ENCODE measurements around the gene KRT9. TPM values are rescaled to one million over a fixed set of nuclear protein-coding genes. Genes with fewer than 3 reads are reported as not detected.
"Not testable (repeated sequence)": the region's sequence is repeated elsewhere in the genome, so short reads cannot be mapped to it uniquely, and the experiment has no call there.

The KRT9 gene
- total and polyA plus RNA-seq, 7 experiments from 2014 or later: not detected

DNA sequence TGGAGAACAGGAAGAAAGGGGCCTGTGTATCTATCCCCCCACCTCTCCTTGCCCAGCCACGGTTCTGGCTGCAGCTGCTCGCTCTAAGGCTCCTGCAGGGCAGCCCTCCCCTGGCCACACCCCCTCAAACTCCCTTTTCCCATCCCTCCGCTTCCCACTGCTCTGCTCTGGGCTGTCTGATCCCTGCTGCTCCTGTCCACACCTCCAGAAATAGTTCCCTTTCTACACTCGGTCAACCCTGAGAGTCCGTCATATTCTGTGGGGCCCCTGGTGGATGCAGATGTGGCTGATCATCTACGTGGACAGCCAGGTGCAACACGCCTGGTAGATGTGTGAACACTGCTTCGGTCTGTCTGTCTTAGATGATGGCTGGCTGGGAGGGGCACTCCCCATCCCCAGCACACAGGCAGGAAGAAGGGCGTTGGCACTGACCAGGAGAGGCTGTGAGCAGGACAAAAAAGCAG, 24.4 kb downstream of the KRT9 start:
- peaks cover 0 to 7% (median 1%) of the 10 kb centered on the region in 11 donors for H3K9me3 Mint-ChIP-seq
- no peak for ATAC-seq
- DNase-seq: no peak
- peaks cover 0 to 5% (median 0%) of the 10 kb centered on the region in 5 donors for H3K36me3 Mint-ChIP-seq
- Histone ChIP-seq H3K9me3 (ENCODE audit: control insufficient read depth in 2 of 3, low read length in 3 of 3) (no peaks in the 10 kb centered on the region), H3K4me1 (ENCODE audit: control insufficient read depth in 2 of 2, insufficient read depth in 2 of 2, low read length in 2 of 2) (peaks cover 10 to 17% of the 10 kb centered on the region in 2 donors), H3K36me3 (ENCODE audit: control insufficient read depth in 2 of 3, insufficient read depth in 3 of 3, low read length in 3 of 3) (no peaks in the 10 kb centered on the region), H3K4me3 (ENCODE audit: low read length) (no peak overlapping the region), H3K27ac (ENCODE audit: low read depth, low read length) (no peak overlapping the region), H3K27me3 (ENCODE audit: control insufficient read depth in 2 of 2, insufficient read depth in 2 of 2, low read length in 2 of 2) (no peaks in the 10 kb centered on the region)
- peaks cover 0 to 10% (median 0%) of the 10 kb centered on the region in 5 donors for H3K27me3 Mint-ChIP-seq
- ChIA-PET CTCF (interaction anchor here (3.9 to 5.7 kb wide), 3 partner anchors 101 to 639 kb away, joined by 31 to 69 read pairs (median 45); no protein-coding TSS in a partner anchor), POLR2A (no interaction called here)
- peak overlapping the region in 1 of 10 donors; percentile 19 for H3K4me3 Mint-ChIP-seq
- H3K4me1 Mint-ChIP-seq: peaks cover 5 to 18% (median 10%) of the 10 kb centered on the region in 7 donors
- intact Hi-C loops (cut with micrococcal nuclease): no loop called here
- peak overlapping the region in 1 of 9 donors; percentile 18 for H3K27ac Mint-ChIP-seq

DNA sequence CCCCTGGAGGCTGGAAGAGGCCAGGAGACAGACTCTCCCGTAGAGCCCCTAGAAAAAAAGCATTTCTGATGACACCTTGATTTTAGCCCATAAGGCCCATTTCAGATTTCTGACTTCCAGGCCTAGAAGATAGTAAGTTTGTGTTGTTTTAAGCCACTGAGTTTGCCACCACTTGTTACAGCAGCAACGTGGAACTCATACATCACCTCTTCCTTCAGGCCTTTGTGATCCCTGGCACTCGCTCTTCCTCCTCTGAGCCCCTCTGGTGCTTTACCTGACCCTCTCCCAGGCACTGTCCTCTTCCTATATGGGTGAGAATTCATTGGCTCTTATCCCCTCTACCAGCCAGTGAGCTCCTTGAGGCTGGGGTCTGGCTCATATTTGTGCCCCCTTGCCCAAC, 25.0 kb downstream of the KRT9 start:
- Histone ChIP-seq H3K4me1 (ENCODE audit: control insufficient read depth in 2 of 2, insufficient read depth in 2 of 2, low read length in 2 of 2) (peaks cover 10 to 17% of the 10 kb centered on the region in 2 donors), H3K9me3 (ENCODE audit: control insufficient read depth in 2 of 3, low read length in 3 of 3) (no peaks in the 10 kb centered on the region), H3K27ac (ENCODE audit: low read depth, low read length) (no peak overlapping the region), H3K4me3 (ENCODE audit: low read length) (no peak overlapping the region), H3K27me3 (ENCODE audit: control insufficient read depth in 2 of 2, insufficient read depth in 2 of 2, low read length in 2 of 2) (no peaks in the 10 kb centered on the region), H3K36me3 (ENCODE audit: control insufficient read depth in 2 of 3, insufficient read depth in 3 of 3, low read length in 3 of 3) (no peaks in the 10 kb centered on the region)
- ChIA-PET POLR2A (no interaction called here), CTCF (interaction anchor here (3.9 kb wide), 1 partner anchor 639 kb away, joined by 31 read pairs; no protein-coding TSS in a partner anchor)
- Mint-ChIP-seq H3K9me3 (peaks cover 0 to 7% (median 1%) of the 10 kb centered on the region in 11 donors), H3K4me1 (peaks cover 4 to 18% (median 10%) of the 10 kb centered on the region in 7 donors), H3K4me3 (no peak overlapping the region), H3K27ac (no peak overlapping the region), H3K36me3 (peaks cover 0 to 5% (median 0%) of the 10 kb centered on the region in 5 donors), H3K27me3 (peaks cover 0 to 7% (median 0%) of the 10 kb centered on the region in 5 donors)
- intact Hi-C loops (cut with micrococcal nuclease): no loop called here
- no peak for DNase-seq
- ATAC-seq: no peak

DNA sequence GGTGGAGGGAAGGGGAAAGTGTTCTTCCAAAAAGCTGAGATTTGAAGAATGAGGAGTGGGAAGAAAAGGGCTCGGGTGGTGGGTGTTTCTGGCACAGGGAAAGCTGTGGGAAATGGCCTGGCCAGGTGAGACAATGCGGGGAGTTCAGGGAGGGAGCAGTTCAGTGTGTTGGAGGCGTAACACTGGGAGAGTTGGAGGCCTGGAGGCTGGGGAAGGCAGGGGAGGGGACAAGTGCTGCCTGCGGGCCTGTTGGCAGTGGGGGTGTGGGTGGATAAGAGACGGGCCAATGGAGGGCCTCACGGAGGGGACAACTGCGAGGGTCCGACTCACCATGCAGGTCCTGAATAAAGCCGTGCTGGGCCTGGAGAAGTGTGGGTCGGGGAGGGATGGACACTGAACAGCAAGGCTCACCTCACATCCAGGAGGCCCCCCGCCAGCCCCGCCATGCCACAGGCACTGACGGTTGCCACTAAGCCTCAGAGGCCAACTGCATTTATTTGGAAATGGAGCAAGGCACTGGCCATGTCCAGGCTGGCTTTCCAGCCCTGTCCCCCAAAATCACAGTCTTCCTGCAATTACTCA, 25.9 kb downstream of the KRT9 start:
- POLR2A ChIA-PET: no interaction called here
- no peak overlapping the region for H3K27ac ChIP-seq (ENCODE audit: low read depth, low read length)
- H3K36me3 ChIP-seq (ENCODE audit: control insufficient read depth in 2 of 3, insufficient read depth in 3 of 3, low read length in 3 of 3): no peaks in the 10 kb centered on the region
- Mint-ChIP-seq H3K36me3 (peaks cover 0 to 5% (median 0%) of the 10 kb centered on the region in 5 donors), H3K9me3 (peaks cover 0 to 7% (median 1%) of the 10 kb centered on the region in 11 donors), H3K4me1 (peaks cover 4 to 18% (median 10%) of the 10 kb centered on the region in 7 donors), H3K4me3 (no peak overlapping the region), H3K27me3 (peaks cover 0 to 9% (median 0%) of the 10 kb centered on the region in 5 donors), H3K27ac (no peak overlapping the region)
- intact Hi-C loops (cut with micrococcal nuclease): no loop called here
- no peak for DNase-seq
- H3K9me3 ChIP-seq (ENCODE audit: control insufficient read depth in 2 of 3, low read length in 3 of 3): no peaks in the 10 kb centered on the region
- no peak overlapping the region for H3K4me3 ChIP-seq (ENCODE audit: low read length)
- ATAC-seq: no peak
- peaks cover 10 to 17% of the 10 kb centered on the region in 2 donors for H3K4me1 ChIP-seq (ENCODE audit: control insufficient read depth in 2 of 2, insufficient read depth in 2 of 2, low read length in 2 of 2)
- CTCF ChIA-PET: no interaction called here
- no peaks in the 10 kb centered on the region for H3K27me3 ChIP-seq (ENCODE audit: control insufficient read depth in 2 of 2, insufficient read depth in 2 of 2, low read length in 2 of 2)

DNA sequence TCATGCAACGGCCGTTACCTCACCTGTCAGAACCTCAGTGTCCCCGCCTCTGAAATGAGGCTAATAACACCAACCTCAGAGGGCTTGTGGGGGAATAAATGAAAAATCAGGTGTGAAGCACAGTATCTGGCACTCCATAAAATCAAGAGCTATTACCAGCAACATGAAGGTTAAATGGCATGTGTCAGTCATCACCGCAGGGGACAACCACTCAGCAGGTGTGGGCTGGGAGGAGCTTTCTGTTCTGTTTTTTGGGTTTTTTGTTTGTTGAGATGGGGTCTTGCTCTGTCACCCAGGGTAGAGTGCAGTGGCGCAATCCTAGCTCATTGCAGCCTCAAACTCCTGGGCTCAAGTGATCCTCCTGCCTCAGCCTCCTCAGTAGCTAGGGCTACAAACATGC, 26.9 kb downstream of the KRT9 start:
- ChIA-PET CTCF (interaction anchor here (0.7 kb wide), 1 partner anchor 347 kb away, joined by 5 read pairs; no protein-coding TSS in a partner anchor), POLR2A (interaction anchor here (0.6 kb wide), 1 partner anchor 1324 kb away, joined by 3 read pairs; no protein-coding TSS in a partner anchor)
- ATAC-seq (no peak), DNase-seq (no peak)
- Histone ChIP-seq H3K27ac (ENCODE audit: low read depth, low read length) (no peak overlapping the region), H3K36me3 (ENCODE audit: control insufficient read depth in 2 of 3, insufficient read depth in 3 of 3, low read length in 3 of 3) (no peaks in the 10 kb centered on the region), H3K4me1 (ENCODE audit: control insufficient read depth in 2 of 2, insufficient read depth in 2 of 2, low read length in 2 of 2) (peaks cover 10 to 16% of the 10 kb centered on the region in 2 donors), H3K9me3 (ENCODE audit: control insufficient read depth in 2 of 3, low read length in 3 of 3) (no peaks in the 10 kb centered on the region), H3K4me3 (ENCODE audit: low read length) (no peak overlapping the region), H3K27me3 (ENCODE audit: control insufficient read depth in 2 of 2, insufficient read depth in 2 of 2, low read length in 2 of 2) (no peaks in the 10 kb centered on the region)
- intact Hi-C loops (cut with micrococcal nuclease): no loop called here
- Mint-ChIP-seq H3K36me3 (peaks cover 0 to 5% (median 0%) of the 10 kb centered on the region in 5 donors), H3K27me3 (peaks cover 0 to 9% (median 0%) of the 10 kb centered on the region in 5 donors), H3K4me1 (peaks cover 4 to 18% (median 10%) of the 10 kb centered on the region in 7 donors), H3K27ac (no peak overlapping the region), H3K4me3 (no peak overlapping the region), H3K9me3 (peaks cover 0 to 7% (median 1%) of the 10 kb centered on the region in 11 donors)

DNA sequence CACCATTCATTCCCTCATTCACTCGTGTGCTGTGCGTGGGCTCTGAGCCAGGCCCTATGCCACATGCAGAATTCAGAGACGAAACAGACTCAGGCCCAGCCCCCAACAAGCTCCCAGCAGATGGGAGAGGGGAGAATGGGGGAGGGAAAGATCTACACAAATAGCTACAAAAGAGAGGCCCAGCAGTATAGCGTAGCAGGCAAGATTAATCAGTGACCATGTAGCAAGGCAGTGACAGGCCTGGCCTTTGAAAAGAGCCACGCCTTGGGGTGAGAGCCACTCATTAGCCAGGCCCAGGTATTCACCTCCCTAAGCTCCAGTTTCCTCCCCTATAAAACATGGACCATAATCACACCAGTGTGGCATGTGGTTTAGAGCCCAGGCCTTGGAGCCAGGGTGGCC, 27.4 kb downstream of the KRT9 start:
- Histone ChIP-seq H3K4me1 (ENCODE audit: control insufficient read depth in 2 of 2, insufficient read depth in 2 of 2, low read length in 2 of 2) (peaks cover 9 to 12% of the 10 kb centered on the region in 2 donors), H3K36me3 (ENCODE audit: control insufficient read depth in 2 of 3, insufficient read depth in 3 of 3, low read length in 3 of 3) (no peaks in the 10 kb centered on the region), H3K4me3 (ENCODE audit: low read length) (no peak overlapping the region), H3K27me3 (ENCODE audit: control insufficient read depth in 2 of 2, insufficient read depth in 2 of 2, low read length in 2 of 2) (no peaks in the 10 kb centered on the region), H3K27ac (ENCODE audit: low read depth, low read length) (no peak overlapping the region), H3K9me3 (ENCODE audit: control insufficient read depth in 2 of 3, low read length in 3 of 3) (no peaks in the 10 kb centered on the region)
- peaks cover 0 to 5% (median 0%) of the 10 kb centered on the region in 5 donors for H3K36me3 Mint-ChIP-seq
- H3K4me3 Mint-ChIP-seq: no peak overlapping the region
- H3K27ac Mint-ChIP-seq: no peak overlapping the region
- intact Hi-C loops (cut with micrococcal nuclease): no loop called here
- H3K4me1 Mint-ChIP-seq: peaks cover 4 to 17% (median 7%) of the 10 kb centered on the region in 7 donors
- H3K9me3 Mint-ChIP-seq: peaks cover 0 to 7% (median 1%) of the 10 kb centered on the region in 11 donors
- DNase-seq: no peak
- ATAC-seq: no peak
- peaks cover 0 to 9% (median 0%) of the 10 kb centered on the region in 5 donors for H3K27me3 Mint-ChIP-seq
- ChIA-PET CTCF (interaction anchor here (0.7 kb wide), 1 partner anchor 347 kb away, joined by 5 read pairs; no protein-coding TSS in a partner anchor), POLR2A (interaction anchor here (0.6 kb wide), 1 partner anchor 1324 kb away, joined by 3 read pairs; no protein-coding TSS in a partner anchor)

DNA sequence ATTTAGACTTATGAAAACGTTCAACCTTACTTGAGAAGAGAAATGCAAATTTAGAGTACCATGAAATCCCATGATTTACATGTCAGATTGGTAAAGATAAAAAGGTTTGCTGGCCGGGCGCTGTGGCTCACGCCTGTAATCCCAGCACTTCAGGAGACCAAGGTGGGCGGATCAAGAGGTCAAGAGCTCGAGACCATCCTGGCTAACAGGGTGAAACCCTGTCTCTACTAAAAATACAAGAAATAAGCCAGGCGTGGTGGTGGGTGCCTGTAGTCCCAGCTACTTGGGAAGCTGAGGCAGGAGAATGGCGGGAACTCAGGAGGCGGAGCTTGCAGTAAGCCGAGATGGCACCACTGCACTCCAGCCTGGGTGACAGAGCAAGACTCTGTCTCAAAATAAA, 29.1 kb downstream of the KRT9 start:
- H3K27ac Mint-ChIP-seq; H3K36me3 ChIP-seq (ENCODE audit: control insufficient read depth in 2 of 3, insufficient read depth in 3 of 3, low read length in 3 of 3); H3K36me3 Mint-ChIP-seq; H3K4me1 ChIP-seq (ENCODE audit: control insufficient read depth in 2 of 2, insufficient read depth in 2 of 2, low read length in 2 of 2); CTCF ChIA-PET; H3K4me3 ChIP-seq (ENCODE audit: low read length); ATAC-seq; H3K27me3 Mint-ChIP-seq; H3K27ac ChIP-seq (ENCODE audit: low read depth, low read length); H3K9me3 Mint-ChIP-seq; H3K4me3 Mint-ChIP-seq; POLR2A ChIA-PET; intact Hi-C loops (cut with micrococcal nuclease); H3K27me3 ChIP-seq (ENCODE audit: control insufficient read depth in 2 of 2, insufficient read depth in 2 of 2, low read length in 2 of 2); H3K9me3 ChIP-seq (ENCODE audit: control insufficient read depth in 2 of 3, low read length in 3 of 3); DNase-seq; H3K4me1 Mint-ChIP-seq: not testable (repeated sequence)
